Measurements from ENCODE around the gene BCL11B.

BCL11B gene

DNA sequence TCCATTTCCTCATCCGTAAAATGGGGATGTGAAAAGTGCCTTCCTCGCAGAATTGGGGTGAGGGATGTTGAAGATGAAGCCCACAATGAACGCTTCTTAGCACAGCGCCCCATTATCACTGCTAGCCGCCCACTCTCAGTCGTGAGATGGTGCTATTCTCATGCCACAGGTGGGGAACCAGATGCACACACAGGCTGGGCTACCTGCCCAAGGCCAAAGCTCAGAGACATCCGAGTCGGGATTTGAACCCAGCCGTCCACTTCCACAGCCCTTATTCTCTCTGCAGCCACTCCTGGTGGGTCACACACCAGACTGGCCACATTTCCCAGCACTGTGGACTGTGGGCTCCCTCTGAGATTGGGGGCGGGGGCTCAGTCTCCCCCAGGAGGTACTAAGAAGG is 55.8 kb downstream of the BCL11B start:
- DNase-seq: no peak

DNA sequence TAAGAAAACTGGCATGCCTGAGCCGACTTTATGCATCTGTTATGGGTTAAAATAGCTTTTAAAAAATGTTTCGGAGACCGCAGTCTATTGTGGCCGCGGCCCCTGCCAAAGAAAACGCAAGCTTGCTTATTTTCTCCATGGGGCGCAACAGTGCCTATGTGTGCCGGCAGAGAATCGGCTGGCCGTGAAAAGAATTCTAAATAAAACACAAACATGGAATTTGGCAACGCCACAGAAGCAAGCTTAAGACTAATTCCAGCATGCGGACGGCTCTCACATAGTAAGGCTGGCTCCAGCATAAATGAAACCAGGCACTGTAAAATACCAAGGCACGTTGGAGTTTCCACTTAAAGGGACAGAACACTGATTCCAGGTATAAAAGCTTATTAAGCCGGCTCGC is 56.7 kb downstream of the BCL11B start:
- peak; percentile 99 for DNase-seq

DNA sequence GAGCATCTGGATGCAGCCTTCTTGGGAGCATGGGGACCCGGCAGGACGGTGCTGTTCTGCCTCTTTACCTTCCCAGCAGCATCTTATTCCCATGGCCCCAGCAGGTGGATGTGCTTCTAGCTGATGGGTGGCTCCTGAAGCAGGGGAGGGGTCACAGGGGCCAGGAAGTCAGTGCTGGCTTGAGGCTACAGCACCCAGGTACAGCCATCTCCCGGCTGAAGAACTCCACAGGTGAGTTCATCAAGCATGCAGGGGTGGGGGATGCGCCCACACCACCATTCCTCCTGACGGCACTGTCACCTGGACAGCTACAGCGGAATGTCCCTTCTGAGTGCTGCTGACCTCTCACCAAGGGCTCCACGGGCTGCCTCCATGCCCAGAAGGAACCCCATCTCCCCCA is 57.3 kb downstream of the BCL11B start:
- DNase-seq: no peak

DNA sequence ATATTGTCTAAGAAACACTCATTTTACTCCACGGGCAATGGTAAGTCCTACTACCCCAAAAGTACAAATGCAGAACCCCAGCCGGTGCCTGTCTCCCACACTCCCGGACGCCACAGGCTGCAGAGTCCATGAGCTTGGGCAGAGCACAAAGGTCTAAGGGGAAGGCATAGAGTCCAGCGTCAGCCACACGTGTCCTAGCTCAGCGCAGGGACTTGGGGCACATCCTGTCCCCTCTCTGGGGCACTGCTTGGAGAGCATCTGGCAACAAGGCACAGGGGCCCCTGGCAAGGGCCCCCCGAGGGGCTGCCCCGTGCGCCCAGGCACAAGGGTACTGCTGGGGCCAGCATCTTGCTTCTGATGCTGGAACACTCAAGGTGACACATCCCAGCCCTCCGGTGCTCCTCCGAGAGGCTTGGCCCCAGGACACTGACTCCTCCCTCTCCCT is 58.4 kb downstream of the BCL11B start:
- no peak for DNase-seq

DNA sequence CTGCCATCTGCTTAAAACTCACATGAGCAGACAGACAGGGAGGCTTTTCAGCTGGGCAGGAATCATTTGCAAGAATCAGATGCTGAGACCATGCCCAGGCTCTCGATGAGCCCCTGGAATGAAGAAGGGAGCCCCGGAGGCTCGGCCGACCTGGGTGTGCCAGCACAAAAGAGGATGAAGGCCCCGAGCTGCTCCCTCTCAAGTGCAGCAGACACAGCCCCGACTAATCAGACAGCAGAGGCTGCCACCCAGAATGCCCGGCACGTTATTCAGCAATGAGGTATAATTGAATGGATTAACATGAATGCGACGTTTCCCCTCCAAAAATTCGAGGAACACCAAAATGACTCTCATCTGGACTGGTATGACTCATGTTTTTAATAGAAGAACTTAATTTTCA is 58.9 kb downstream of the BCL11B start:
- peak; percentile 95 for DNase-seq

DNA sequence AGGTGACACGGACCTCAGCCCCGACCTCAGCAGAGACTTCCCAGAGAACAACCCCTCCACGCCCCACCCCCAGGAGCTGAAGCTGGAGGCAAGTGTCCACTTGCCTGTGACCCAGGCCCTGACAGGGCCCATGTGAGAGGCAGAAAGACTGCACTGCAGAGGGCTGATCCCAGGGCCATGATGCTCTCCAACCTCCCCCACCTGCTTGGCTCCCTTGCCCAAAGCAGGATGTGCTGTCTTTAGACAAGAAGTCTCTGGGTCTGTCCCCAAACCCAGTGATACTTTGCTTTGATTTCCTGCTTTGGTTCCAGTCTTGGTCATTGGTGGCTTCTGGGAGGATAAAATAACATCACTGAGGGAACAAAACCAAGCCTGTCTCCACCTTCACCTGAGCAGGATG is 59.4 kb downstream of the BCL11B start:
- DNase-seq: no peak

DNA sequence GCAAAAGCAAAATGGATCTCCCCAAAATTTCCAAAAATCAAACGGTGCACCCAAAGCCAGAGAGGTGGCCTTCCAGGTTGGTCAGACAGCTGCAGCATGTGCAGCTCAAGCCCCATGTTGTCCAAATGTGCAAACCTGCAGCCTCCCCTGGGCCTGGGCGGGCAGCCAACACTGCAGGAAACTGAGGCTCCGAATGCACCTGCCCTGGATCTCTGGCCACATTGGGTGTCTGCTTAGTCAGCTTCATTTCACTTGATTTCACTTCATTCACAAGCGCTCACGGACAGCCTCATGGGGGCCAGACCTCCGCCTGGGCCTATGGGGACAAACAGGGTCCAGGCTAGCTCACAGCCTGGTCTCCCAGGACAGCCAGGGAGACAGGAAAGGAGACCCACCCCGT is 59.8 kb downstream of the BCL11B start:
- no peak for DNase-seq

DNA sequence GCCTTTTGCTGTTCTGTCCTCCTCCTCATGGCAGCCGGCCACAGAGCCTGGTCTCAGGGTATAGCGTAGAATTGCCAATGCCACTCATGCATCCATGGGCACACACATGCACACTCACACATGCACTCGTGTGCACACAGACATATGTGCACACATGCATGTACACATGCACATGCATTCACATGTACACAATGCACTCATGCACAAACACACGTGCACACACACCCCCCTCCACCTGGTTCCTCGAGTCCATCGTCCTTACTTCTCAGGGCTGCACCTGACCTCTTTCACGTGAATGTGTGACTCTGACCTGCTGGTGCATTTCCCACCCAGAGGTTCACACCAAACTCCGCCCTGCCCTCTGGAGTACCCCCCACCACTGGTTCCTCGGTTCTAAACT is 60.6 kb downstream of the BCL11B start:
- DNase-seq: no peak

DNA sequence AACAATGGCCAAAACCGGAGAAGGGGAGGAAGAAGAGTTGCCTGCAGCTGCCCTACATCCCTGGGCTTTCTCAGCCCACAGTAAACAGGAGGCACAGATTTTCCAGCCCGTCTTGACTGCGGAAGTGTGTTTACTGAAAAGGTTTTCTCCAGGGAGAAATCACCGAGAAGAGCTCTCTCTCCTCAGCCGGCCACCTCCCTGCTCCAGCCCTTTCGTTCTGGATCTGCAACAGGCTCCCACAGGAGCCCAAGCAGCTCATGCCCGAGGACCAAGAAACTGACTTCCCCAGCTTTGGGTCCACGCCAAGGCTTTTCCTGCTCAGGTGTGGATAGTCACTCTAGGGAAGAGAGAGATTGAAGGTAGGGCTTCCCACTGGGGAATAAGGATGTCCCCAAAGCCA is 61.7 kb downstream of the BCL11B start:
- DNase-seq: no peak

DNA sequence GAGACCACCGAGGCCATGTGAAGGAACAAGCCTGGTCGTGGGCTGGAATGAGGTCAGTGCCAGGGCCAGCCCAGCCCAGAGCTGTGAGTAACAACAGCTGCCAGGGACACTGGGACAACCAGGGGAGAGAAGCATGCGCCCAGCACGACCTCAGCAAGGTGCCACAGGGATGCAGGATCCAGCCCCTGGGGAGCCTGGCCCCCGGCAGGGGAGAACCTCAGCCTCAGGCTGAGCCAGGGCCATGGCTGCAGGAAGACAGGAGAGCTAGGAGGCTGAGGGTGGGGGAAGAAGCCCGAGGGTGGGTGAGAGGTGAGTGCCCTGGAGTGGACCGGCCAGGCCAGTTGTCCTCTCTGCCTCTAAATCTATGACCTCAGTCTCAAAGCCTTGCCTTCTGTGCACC is 62.6 kb downstream of the BCL11B start:
- DNase-seq: no peak

DNA sequence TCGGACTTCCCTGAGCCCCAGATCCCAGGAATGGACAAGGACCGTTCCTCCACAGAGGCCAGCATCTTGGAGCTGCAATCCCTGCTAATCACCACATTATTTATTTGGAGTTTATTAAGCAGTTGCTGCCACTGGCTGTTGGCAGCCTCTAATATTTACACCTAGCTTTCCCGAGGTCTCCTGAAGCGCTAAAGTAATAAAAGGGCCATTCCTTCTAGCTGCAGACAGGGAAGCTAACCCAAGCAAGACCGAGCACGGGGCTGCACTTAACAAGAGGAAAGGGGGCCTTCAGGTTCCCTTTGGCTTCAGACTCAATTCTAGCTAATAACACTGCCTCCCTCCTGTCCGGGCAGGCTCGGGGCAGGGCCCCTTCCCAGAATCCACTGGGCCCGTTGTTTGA is 63.7 kb downstream of the BCL11B start:
- DNase-seq: no peak

DNA sequence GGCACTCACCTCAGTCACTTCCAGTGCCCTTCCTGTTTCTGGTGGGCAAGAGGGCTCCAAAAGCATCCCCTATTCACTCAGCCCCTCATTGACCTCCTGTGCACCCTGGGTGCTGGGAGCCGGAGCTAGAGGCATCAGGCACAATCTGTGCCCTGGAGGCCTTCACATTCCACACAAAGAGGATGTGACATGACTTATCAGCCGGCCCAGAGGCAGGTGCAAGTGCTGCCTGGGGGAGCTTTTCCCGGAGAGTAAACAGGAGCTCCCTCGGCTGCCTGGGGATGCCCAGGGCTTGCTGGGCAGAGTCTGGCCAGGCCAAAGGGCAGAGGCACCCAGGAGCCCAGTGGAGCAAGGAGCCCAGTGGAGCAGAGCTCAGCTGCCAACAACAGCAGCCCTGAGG is 64.5 kb downstream of the BCL11B start:
- DNase-seq: no peak

DNA sequence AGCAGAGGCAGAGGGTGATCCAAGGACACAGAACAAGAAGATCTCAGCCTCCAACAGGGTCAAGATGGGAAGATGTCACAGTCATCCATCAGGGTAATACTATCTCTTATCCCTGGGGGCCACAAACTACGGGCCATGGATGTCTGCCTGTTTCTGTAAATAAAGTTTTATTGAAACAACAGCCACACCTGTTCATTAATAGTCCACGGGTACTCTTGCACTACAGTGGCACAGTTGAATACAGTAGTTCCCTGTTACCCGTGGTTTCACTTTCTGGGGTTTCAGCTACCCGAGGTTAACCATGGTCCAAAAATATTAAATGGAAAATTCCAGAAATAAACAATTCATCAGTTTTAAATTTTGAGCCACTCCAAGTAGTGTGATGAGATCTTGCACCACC is 65.9 kb downstream of the BCL11B start:
- no peak for DNase-seq

DNA sequence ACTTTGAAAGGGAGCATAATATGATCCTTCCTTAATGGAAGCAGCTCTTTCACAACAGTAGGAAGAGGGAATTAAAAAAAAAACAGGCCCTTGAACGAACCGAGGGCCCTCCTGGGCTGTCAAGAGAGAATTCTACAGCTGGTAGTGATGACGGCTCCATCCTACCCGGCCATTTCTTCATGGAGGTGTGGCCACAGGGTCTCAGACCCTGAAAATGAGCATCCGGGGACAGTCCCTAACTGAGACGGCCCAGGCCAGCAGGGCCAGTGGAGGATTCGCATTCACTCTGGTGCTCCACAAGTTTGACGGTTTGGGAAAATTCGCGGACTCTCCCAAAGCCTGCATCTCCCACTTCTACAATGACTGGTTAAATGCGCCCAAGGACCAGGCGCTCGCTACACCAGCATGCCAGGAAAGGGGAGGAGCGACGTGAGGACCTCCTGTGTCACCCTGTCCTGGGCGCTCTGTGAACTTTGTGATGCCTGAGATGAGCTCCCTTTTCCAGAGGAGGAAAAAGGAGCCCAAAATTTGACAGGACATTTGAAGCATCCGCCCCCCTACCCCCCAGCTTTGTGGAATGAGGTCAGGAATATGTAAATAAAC is 66.8 kb downstream of the BCL11B start:
- no peak for DNase-seq

DNA sequence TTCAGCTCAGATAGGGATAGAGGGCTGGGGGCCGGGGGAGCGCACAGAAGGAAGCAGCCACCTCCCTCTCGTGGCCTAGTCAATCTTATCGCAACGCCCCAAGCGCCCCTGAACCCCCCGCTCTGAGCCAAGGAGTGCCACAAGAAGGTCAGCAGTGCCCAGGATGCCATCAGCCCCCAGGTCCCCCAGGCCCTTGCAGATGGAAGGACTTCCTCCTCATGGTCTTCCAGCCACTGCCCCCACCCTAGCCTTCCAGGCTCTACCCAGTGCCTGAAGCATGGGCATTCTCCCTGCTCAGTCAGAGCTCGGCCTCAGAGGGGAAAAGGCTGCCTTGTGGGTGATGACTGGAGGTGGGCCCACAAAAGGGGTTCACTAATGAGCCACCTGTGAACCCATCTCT is 68.2 kb downstream of the BCL11B start:
- DNase-seq: no peak

DNA sequence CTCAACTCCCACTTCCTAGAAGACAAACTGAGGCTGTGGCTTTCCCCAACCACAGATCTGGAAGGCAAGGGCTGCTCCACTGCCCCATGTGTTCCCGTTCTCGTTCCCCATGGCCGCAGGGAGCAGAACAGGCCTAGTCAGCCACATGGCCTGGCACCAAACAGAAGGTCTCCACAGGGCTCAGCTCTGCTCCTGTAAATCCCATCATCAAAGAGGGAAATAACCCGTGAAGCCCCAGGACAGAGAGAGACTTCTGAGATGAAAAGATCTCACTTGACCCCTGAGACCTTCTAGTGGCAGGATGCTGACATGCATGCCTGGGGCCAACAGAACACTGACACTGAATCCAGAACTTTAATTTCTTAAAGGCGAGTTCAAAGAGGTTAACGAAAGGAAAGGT is 68.9 kb downstream of the BCL11B start:
- DNase-seq: no peak

DNA sequence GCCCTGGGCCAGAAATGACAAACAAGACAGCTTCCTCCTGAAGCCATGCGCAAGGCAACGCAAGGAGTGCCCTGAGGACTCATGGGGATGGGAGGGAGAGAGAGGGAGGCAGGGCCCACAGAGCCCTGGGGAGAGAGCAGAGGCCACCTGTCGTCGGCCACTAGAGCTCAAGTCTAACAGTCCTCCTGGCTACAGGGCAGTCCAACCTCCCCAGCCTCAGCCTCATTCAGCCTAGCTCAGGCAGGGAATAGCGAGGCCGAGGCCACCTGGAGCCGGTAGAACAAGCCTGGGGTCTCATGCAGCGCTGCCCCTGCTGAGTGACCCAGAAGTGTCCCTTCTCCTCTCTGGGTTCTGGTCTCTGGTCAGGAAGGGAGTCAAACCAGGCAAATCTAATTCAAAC is 69.5 kb downstream of the BCL11B start:
- no peak for DNase-seq

DNA sequence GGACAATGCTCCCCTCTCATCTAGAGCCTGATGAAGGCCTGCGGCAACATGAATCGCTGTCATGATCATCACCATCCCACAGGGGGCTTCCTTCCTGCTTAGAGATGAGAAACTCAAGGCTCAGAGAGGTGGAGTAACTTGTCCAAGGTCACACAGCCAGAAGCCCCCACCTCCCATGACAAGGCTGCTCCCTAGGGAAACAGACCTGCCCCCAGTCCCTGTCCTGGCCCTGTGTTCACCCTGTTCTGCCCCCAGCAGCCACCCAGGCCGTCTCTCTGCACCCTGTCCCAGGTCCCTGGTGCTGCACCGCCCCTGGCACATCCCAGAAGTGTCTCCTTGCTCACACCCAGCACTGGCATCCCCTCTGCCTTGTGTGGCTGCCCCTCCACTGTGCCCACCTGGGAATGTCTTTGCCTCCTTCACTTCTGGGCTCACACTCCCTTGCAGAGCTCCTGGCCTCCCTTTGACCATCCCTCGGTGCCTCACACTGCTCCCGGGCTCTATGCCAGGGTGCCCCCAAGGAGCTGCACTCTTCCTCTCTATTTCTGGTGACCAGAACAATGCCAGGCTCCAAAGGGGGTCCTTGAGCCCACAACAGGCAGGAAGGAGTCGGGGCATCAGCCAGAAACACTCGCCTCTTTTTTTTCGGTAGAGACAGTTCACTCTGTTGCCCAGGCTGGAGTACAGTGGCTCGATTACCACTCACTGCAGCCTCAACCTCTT is 70.5 kb downstream of the BCL11B start:
- no peak for DNase-seq

DNA sequence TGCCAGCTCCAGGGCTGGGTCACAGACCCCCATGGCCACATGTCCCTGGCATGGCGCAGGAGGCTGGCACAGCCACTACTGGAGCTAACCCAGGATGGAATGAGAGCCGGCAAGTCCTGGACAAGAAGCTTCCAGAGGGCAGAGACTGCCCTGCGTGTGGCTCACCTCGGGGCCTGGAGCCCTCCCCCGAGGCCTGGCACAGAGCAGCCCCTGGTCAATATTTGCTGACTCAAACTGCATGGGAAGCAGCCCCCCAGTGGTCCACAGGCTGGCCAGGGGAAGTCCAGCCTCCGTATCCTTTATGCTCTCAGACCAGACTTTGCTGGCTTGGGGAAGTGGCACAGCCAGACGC is 71.4 kb downstream of the BCL11B start:
- no peak for DNase-seq

DNA sequence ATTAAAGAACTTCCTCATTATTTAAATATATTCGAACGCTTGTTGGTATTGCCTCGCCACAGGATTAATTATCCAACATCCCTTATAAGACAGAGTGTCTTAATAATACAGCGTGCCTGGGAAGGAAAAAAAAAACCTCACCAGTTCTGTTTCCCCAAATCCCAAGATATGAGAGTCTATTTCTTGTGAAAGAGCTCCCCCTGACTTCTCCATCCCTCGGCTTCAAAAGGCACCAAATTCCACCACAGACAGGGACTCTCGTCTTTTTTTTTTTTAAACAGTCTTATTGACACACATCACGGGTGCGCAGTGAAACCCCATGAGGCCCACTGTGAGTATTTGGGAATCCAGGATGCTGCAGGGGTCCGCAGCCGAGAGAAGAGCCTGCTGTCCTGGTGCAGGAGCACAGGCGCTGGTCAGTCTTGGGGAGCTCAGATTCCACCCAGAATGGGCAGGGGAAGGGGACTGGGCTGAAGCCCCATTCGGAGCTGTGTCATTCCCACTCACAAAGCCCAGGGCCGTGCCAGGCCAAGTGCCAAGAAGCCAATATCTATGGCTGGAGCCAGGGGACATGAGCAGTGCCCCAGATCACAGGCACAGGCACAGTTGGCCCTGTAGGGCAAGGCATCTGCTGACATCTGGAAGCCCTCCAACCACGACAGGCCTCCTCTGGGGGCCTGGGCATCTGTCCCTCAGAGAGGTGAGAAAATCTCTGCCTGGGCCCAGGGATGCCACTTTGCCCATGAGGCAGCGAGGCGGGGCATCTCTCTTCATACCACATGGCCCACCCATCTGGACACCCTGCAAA is 71.9 kb downstream of the BCL11B start:
- DNase-seq: peak; percentile 46

DNA sequence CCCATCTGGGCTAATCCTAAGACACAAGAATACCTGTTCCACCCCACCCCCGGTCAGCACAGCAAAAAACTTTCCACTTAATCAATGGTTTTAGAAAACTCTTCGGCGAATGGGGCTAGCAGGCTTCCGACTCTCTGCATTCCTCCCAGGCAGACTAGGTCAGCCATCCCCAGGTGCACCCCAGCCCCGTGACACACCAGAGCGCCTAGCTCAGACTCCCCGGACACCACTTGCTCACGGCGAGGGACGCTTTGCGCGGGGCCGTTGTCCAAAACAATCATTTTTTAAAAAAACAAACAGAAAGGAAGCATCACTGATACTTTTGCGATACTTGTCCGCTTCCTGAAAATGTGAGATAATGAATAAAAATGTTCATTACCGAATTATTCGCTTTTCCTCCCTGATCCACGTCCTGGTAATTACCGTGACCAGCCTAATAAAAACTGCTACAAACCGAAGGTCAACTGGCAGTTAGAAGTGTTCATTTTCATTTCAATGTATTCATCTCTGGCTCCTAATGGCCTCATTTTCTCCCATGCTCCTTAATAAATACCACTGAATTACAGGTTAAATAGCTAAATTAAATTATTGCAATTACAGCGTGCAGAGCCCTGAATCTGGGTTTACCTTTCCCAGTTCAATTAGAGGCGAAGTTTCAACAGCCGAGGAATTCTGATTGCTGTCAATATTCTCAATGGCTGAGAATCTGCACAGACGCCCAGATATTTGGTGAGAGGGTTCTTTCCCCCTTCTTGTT is 73.1 kb downstream of the BCL11B start:
- no peak for DNase-seq

DNA sequence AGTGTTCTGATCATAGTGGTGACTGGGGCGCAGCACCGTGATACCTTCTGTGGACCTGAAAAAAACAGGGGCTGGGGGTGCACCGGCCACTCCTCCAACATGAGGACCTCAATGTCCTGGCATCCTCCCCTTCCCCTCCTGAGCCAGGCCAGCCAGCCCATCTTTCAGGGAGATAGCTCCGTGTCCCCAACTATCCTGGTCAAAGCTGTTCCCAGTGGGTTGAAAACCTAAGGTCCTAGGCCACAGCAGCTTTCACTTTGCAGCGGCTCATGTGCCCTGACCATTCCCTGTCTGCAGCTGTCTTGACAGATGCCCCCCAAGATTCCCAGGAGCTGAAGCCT is 75.7 kb downstream of the BCL11B start:
- no peak for DNase-seq

DNA sequence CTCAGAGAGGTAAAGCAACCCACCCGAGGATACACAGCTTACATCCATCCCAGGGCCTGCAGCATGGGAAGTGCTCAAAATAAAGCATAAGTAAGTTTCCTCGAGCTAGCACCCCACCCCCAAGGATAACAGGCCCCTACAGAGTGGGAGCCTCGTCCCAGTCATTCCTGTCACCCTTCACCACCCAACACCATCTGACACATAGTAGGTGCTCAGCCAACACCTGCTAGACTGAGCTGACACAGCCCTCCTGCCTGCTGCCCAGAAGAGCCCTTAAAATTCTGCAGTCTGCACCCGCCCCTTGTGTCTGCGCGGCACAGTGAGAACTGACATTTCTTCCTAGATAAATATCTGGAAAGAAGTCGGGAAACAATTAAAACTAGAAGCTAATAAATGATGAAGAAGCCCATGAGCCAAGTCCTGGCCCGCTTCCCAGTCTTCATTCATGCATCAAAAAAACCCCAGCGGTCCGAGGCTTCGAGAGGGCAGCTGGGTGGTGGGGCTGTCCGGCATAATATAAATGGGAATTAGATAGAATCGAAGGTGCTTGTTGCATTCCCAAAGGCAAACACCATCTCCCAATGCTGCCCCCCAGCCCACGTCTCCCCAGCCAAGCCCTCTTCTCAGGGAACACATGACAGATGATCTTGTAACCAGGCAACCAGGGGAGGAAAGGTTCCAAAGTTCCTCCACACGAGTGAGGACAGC is 76.2 kb downstream of the BCL11B start:
- DNase-seq: peak; percentile 72
